Mucosa of rectum (tissue), 2 donors: ENCODE data around the gene TNFRSF18.

Experiments
- H3K27ac ChIP-seq, 2 donors: one replicate each; pipeline ENCODE4 v1.7.0; 2013; ENCODE audit warnings: inconsistent platforms in 2 of 2, low read depth in 2 of 2, low read length in 2 of 2
- H3K27me3 ChIP-seq, 2 donors: one replicate each; pipeline ENCODE4 v1.7.0; 2013; ENCODE audit warnings: low read length in 2 of 2; ENCODE audit not compliant: control insufficient read depth in 2 of 2, insufficient read depth in 2 of 2
- H3K36me3 ChIP-seq, 2 donors: one replicate each; pipeline ENCODE4 v1.7.0; 2013; ENCODE audit warnings: low read length in 2 of 2; ENCODE audit not compliant: control insufficient read depth in 2 of 2, insufficient read depth in 2 of 2
- H3K4me1 ChIP-seq, 2 donors: one replicate each; pipeline ENCODE4 v1.7.0; 2013; ENCODE audit warnings: low read length in 2 of 2, mild to moderate bottlenecking in 1 of 2; ENCODE audit not compliant: control insufficient read depth in 2 of 2, insufficient read depth in 2 of 2
- H3K4me3 ChIP-seq, 2 donors: one replicate each; pipeline ENCODE4 v1.7.0; 2013; ENCODE audit warnings: low read length in 2 of 2
- H3K9ac ChIP-seq, 2 donors: one replicate each; pipeline ENCODE4 v1.7.0; 2013; ENCODE audit warnings: low read length in 2 of 2, low read depth in 1 of 2, mild to moderate bottlenecking in 1 of 2
- H3K9me3 ChIP-seq, 2 donors: one replicate each; pipeline ENCODE4 v1.7.0; 2013; ENCODE audit warnings: low read length in 2 of 2; ENCODE audit not compliant: control insufficient read depth in 2 of 2
- donor health status: healthy.
- donor health status: Normal muscosa, but diverticular disease.

TNFRSF18 gene

DNA sequence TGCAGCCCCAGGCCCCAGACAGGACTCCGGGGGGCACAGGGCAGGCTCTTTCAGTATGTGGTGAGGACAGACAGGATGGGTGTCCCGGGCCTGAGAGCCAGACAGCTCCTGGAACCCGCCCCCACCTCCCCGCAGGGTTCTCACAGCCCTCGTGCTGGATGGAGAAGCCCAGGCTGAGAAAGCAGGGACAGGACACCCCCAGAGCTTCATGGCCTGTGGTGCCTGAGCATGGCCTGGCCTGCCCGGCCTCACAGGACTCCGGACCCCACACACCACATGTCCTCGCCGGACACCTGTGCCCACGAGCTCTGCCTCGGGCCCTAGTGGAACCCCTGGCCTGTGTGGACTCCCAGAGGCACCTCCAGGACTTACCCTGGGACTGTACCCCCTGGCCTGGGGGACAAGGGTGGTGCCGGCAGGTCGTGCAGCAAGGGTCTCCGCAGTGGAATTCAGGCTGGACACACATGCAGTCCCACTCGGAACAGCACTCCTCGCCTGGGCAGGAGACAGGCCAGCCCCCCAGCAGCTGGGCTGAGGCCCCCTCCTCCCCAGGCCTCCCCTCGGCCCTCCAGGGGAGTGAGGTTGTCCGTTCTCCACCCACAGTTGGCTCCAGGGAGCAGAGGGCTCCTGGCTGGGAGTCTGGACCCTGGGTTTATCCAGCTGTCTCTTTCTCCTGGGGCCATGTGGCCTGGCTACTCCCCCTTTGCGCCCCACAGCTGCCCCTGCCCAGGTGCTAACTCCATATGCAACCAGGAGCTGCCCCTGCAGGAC is 1.2 kb downstream of the TNFRSF18 start:
- H3K9me3 ChIP-seq, result no peaks in the 10 kb centered on the region
- H3K4me3 ChIP-seq, result peak overlapping the region in 1 of 2 donors; percentile 26
- H3K27me3 ChIP-seq, result peaks cover 14 to 35% of the 10 kb centered on the region in 2 donors
- H3K36me3 ChIP-seq, result no peaks in the 10 kb centered on the region
- no peak overlapping the region for H3K9ac ChIP-seq
- peaks cover 9 to 14% of the 10 kb centered on the region in 2 donors for H3K4me1 ChIP-seq
- H3K27ac ChIP-seq, result no peak overlapping the region

DNA sequence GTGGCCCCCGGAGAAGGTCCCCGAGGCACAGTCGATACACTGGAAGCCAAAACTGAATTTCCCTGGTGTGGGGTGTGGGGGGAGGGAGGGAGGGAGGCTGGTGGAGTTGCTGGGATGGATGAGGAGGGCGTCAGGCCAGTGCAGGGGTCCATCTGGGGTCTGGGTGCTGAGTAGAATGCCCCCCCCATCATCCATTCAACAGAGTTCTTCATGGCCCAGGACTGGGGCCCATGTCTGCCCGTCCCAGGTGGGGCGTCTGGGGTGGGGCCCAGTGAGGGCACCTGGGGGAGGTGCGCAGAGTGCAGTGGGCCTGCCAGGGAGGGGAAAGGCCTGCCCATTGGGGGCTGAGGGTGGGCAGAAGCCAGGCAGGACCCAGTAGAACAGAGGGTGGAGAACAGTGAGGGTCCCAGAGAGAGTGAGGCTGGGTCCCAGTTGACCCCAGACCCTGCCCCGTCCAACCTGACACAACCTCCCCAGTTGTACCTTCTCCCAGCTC is 1.9 kb downstream of the TNFRSF18 start:
- Histone ChIP-seq H3K9me3 (no peaks in the 10 kb centered on the region), H3K36me3 (no peaks in the 10 kb centered on the region), H3K4me1 (peaks cover 9 to 14% of the 10 kb centered on the region in 2 donors), H3K27me3 (peaks cover 13 to 35% of the 10 kb centered on the region in 2 donors), H3K4me3 (no peak overlapping the region), H3K27ac (no peak overlapping the region), H3K9ac (no peak overlapping the region)

DNA sequence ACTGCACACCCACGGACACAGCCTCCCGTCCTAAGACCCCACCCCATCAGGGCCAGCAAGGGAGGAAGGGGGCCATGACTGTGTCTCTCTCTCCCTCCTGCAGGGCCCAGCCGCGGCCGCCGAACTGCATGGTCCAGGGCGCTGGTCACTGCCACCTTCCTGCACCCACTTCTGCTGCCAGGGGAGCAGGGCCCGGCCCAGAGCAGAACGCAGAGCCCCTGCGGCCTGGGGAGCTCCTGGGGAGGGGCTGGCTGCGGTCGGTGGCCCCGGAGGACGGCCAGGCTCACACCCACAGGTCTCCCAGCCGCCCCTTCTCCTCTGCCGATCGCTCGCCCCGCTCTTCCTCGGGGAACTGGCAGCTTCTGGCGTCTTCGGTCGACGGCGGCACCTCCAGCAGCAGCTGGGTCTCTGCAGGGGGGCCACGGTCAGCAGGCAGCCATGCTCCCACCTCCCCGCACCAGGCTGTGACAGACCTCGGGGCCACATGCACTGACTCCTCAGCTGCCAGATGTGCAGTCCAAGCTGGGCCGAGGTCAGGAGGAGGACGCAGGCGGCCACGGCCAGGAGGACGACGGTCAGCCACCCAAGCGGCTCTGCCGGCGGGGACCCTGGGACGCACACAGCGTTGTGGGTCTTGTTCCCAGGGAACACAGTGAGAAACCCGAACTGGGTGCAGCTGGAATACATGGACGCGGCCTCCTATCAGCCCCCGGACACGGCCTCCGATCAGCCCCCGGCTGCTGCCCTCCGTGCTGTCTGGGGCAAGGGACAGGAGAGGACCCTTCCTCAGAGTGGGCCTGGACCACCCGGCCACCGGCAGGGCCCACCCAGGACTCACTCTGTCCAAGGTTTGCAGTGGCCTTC is 2.6 kb downstream of the TNFRSF18 start:
- Histone ChIP-seq H3K27me3 (peaks cover 13 to 34% of the 10 kb centered on the region in 2 donors), H3K9me3 (no peaks in the 10 kb centered on the region), H3K4me1 (peaks cover 9 to 14% of the 10 kb centered on the region in 2 donors), H3K36me3 (no peaks in the 10 kb centered on the region), H3K9ac (no peak overlapping the region), H3K4me3 (no peak overlapping the region), H3K27ac (no peak overlapping the region)

DNA sequence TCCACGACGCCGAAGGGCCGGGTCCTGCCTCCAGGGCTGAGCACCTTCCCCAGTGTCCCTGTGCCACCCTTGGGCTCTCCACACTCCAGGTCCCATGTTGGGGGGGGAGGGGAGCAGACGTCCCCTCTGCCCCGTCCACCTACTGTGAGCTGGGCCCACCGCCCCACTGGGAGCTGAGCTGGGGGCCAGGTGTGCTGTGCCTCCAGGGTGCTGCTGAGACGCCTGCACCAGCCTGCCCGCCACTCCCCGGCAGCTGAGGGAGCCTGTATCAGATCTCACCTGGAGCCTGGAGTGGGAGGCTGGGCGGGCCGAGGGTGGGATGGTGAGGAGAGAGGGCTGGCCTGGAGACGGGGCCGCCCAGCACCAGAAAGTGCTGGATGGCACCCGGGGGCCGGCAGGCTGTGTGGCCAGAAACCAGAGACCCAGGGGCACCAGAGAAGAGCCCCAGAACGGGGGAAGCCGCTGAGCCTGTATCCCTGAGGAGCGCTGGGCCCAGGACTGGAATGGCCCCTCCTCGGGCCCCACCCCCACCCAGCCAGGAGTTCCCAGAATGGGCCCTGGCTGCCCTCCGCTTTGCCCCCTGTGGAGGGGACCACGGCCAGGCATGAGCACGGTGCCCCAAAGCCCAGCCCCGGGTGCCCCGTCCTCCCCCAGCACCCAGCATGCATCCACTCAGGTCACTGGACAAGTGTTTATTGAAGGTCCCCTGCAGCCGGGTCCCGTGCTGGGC is 3.4 kb downstream of the TNFRSF18 start:
- Histone ChIP-seq H3K4me1 (peaks cover 5 to 8% of the 10 kb centered on the region in 2 donors), H3K36me3 (no peaks in the 10 kb centered on the region), H3K27ac (no peak overlapping the region), H3K9ac (no peak overlapping the region), H3K27me3 (peaks cover 13 to 31% of the 10 kb centered on the region in 2 donors), H3K4me3 (no peak overlapping the region), H3K9me3 (no peaks in the 10 kb centered on the region)

DNA sequence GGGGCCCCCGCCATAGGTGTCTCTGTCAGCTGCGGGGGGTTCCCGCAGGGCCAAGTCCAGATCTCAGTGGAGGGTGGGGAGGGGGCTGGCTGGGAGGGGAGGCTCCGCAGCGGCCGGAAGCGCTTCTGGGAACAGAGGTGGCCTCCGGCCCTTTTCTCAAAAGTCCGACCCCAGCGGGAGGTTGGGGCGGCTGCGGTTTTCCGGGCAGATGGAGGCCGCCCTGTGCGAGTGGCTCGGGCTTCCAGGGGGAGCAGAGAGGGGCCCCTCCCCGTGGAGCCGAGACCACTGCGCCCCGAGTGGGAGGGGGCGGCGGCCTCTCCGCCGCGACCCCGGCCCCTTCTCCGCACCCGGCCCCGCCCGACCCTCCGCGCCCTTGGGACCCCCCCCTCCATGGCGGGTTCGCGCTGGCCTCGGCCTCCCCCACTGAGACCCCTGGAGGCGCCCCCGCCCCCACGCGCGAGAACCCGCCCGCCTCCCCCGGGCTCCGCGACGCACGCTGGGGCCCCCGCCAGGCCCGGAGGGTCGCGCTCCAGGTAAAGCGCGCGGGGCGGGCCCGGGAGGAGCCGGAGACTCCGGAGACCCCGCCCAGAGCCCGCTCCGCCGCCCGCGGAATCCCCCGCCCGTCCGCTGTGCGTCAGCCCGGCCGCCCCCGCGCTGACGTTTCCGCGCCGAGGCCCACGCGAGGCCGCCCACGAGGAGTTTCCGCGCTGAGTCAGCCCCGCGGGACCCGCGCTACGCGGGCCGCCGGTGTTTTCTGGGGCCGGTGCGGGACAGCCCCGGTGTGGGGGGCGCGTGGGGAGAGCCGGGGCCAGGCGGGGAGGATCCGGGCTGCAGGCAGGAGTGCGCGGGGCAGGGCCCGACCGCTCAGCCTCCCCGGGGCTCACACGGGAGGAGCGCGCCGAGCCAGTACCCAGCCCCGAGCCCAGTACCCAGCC is 5.2 kb downstream of the TNFRSF18 start:
- peaks cover 6 to 19% of the 10 kb centered on the region in 2 donors for H3K27me3 ChIP-seq
- H3K9ac ChIP-seq, result no peak overlapping the region
- peaks cover 3 to 5% of the 10 kb centered on the region in 2 donors for H3K4me1 ChIP-seq
- no peaks in the 10 kb centered on the region for H3K36me3 ChIP-seq
- H3K4me3 ChIP-seq, result no peak overlapping the region
- H3K9me3 ChIP-seq, result no peaks in the 10 kb centered on the region
- H3K27ac ChIP-seq, result no peak overlapping the region

DNA sequence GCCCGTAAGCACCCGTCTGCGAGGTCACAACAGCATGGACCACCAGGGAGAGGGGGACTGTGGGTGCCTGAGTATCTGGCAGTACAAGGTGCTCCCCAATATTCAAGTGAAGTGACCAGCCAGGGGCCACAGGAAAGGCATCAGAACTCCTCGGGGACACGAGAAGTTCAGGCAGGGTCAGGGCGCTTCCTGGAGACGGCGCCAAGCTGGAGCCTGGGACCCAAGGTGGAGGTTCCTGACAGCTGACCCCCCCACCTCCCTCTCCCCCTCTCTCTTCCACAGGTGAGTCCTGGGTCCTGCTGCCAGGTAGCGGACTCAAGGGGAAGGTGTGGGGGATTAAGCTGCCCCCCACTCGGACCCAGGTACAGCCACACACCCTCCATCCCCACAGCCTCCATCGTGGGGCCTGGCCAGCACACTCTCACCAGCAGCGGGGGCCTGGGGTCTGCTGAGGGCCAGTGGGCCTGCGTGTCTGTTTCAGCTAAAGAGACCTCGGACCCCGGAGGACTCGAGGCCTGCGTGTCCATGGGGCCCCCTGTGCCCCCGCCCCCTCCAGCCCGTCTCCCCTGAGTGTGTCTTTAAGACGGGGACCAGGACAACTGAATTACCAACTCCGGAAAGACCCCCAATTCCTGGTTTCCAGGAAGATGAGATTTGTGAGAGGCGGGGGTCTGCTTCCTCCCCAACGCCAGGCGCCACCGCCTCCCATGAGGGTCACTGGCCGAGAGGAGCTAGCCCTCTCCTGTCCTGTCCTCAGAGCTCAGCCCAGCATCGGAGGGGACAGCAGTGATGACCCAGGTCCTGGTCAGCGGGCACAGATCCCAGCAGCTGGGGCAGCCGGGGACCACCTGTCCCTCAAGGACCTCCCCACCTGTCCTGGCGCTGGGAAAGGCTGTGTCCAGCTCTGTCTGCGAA is 6.2 kb downstream of the TNFRSF18 start:
- no peaks in the 10 kb centered on the region for H3K9me3 ChIP-seq
- H3K27ac ChIP-seq, result no peak overlapping the region
- peaks cover 3 to 10% of the 10 kb centered on the region in 2 donors for H3K27me3 ChIP-seq
- H3K9ac ChIP-seq, result no peak overlapping the region
- H3K4me3 ChIP-seq, result no peak overlapping the region
- H3K36me3 ChIP-seq, result no peaks in the 10 kb centered on the region
- no peaks in the 10 kb centered on the region for H3K4me1 ChIP-seq

DNA sequence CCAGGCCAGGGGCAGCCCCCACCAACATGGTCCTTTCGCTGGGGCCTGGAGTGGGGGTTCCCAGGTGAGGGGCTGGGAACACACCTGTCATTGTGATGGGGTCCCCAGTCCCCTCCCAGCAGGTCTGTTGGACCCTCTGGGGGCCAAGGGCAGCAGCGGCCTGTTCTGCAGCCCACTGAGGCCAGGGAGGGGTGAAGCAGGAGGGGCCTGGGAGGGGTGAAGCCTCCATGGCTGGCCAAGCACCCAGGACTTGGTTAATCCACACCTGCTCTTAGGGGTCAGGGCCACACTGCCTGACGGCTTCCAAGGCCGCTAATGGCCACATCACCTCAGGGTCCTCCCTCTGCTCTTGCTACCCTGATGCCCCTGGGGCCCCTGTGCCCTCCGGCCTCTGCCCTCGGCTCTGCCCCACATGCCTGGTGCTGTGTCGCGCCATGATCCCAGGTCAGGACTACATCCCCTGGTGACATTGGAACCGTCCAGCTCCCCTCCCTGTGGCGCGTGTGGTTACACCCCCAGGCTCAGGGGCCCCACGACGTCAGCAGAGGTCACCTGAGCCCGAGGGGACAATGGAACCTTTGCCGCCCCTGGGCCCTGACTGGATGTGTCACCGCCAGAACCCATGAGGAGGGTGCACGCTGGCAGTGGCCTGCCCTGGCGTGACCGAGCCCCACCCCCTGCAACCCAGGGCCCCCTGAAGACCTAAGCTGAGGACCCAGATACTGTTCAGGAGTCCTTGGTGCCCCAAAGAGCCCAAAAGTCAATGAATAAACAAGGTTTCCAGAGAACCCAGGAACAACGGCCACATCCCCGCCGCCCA is 7.0 kb downstream of the TNFRSF18 start:
- no peaks in the 10 kb centered on the region for H3K4me1 ChIP-seq
- H3K27ac ChIP-seq, result no peak overlapping the region
- peaks cover 0 to 5% of the 10 kb centered on the region in 2 donors for H3K27me3 ChIP-seq
- no peaks in the 10 kb centered on the region for H3K9me3 ChIP-seq
- no peak overlapping the region for H3K4me3 ChIP-seq
- H3K36me3 ChIP-seq, result no peaks in the 10 kb centered on the region
- no peak overlapping the region for H3K9ac ChIP-seq

DNA sequence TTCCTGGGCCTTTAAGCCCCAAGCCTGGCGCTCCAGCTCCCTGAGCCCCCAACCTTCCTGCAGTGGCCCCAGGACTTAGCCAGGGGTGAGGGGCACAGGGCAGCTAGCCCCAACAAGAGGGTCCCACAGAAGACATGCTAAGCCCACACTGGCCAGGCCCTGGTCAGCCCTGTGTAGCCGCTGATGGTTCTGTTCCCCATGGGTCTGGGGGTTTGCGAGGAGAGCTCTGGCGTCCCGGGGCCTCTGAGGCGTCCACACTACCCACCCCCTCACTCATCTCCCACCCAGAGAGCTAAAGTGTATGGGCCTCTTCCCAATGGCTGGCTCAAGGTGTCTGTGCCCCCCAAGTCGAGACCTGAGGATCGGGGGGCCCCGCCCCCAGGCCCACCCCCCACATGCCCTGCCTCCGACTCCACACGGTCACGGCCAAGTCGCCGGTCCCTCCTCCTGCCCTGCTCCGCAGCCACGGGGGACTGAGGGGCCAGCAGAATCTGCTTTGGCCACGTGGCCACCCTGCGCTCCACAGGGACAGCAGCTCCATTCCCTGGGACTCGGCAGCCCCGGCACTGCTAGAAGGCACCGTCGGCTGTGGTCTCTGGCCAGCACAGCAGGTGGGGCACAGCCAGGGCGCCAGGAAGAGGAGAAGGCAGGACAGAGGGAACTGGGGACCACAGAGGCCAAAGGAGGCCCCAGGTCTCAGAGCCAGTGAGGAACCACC is 7.8 kb downstream of the TNFRSF18 start:
- Histone ChIP-seq H3K9ac (no peak overlapping the region), H3K27me3 (peaks cover 0 to 5% of the 10 kb centered on the region in 2 donors), H3K4me1 (no peaks in the 10 kb centered on the region), H3K9me3 (no peaks in the 10 kb centered on the region), H3K27ac (no peak overlapping the region), H3K4me3 (no peak overlapping the region), H3K36me3 (no peaks in the 10 kb centered on the region)
